GM23338 (cell line): ENCODE results near the gene IRAK2. TPM values are rescaled to one million over a fixed set of nuclear protein-coding genes. Genes with fewer than 3 reads are reported as not detected.

Source experiments
- ATAC-seq: fragments of 200-7000 bp; cut with Tn5 transposase; 3 replicates; pipeline ENCODE4 v1.9.1; 2020
- DNase-seq: peaks from one replicate; pipeline ENCODE4 v3.0.0-alpha.2; 2015; ENCODE audit warnings: low spot score
- H2AFZ ChIP-seq: fragments of 200-600 bp; sonication (generic); 2 replicates; pipeline ENCODE4 v1.8.0; 2016; ENCODE audit warnings: antibody characterized with exemption, mild to moderate bottlenecking, moderate library complexity
- H3F3A ChIP-seq: fragments of 200-600 bp; sonication (generic); replicated peaks from 2 replicates; pipeline ENCODE4 v1.8.0; 2017; ENCODE audit warnings: antibody characterized with exemption, mixed run types, low read depth
- H3K27ac ChIP-seq: fragments of 200-600 bp; sonication (generic); 2 replicates; pipeline ENCODE4 v1.6.1; 2016; ENCODE audit warnings: low read depth
- H3K27me3 ChIP-seq: fragments of 200-600 bp; sonication (generic); 2 replicates; pipeline ENCODE4 v1.8.0; 2016; ENCODE audit warnings: mild to moderate bottlenecking, mixed run types, moderate library complexity; ENCODE audit not compliant: insufficient read depth
- H3K36me3 ChIP-seq: fragments of 200-600 bp; sonication (generic); 2 replicates; pipeline ENCODE4 v1.8.0; 2016; ENCODE audit warnings: mild to moderate bottlenecking; ENCODE audit not compliant: insufficient read depth
- H3K4me1 ChIP-seq: fragments of 200-600 bp; sonication (generic); 2 replicates; pipeline ENCODE4 v1.8.0; 2016; ENCODE audit warnings: mild to moderate bottlenecking, moderate library complexity; ENCODE audit not compliant: insufficient read depth
- H3K4me2 ChIP-seq: fragments of 200-600 bp; sonication (generic); 2 replicates; pipeline ENCODE4 v1.7.1; 2017; ENCODE audit warnings: mixed run types
- H3K4me3 ChIP-seq: fragments of 200-600 bp; sonication (generic); 2 replicates; pipeline ENCODE4 v1.6.1; 2016; ENCODE audit warnings: mixed run types
- H3K79me2 ChIP-seq: fragments of 200-600 bp; sonication (generic); replicated peaks from 2 replicates; pipeline ENCODE4 v1.8.0; 2017; ENCODE audit warnings: mild to moderate bottlenecking; ENCODE audit not compliant: insufficient read depth
- H3K9me2 ChIP-seq: fragments of 200-600 bp; sonication (generic); 2 replicates; pipeline ENCODE4 v1.8.0; 2017; ENCODE audit not compliant: insufficient read depth
- H4K20me1 ChIP-seq: fragments of 200-600 bp; sonication (generic); replicated peaks from 2 replicates; pipeline ENCODE4 v1.8.0; 2017; ENCODE audit warnings: mild to moderate bottlenecking; ENCODE audit not compliant: insufficient read depth
- H3K27ac Mint-ChIP-seq: 2 replicates; pipeline ENCODE4 v1.8.0; 2020; ENCODE audit warnings: inconsistent platforms, mild to moderate bottlenecking, moderate library complexity, mixed read lengths
- H3K27me3 Mint-ChIP-seq: 3 replicates; pipeline ENCODE4 v1.8.0; 2022; ENCODE audit warnings: low read depth, mild to moderate bottlenecking, moderate library complexity, mixed read lengths, inconsistent platforms; ENCODE audit not compliant: insufficient read depth, poor library complexity
- H3K36me3 Mint-ChIP-seq: 3 replicates; pipeline ENCODE4 v1.8.0; 2021; ENCODE audit warnings: low read depth, mild to moderate bottlenecking, inconsistent platforms, moderate library complexity, mixed read lengths
- H3K4me1 Mint-ChIP-seq: 3 replicates; pipeline ENCODE4 v1.8.0; 2020; ENCODE audit warnings: mild to moderate bottlenecking, inconsistent platforms, mixed read lengths
- H3K4me3 Mint-ChIP-seq: 3 replicates; pipeline ENCODE4 v1.8.0; 2021; ENCODE audit warnings: moderate library complexity, mild to moderate bottlenecking, inconsistent platforms, mixed read lengths
- H3K9me3 Mint-ChIP-seq: 3 replicates; pipeline ENCODE4 v1.8.0; 2020; ENCODE audit warnings: moderate library complexity, mild to moderate bottlenecking, inconsistent platforms, mixed read lengths
- EZH2 ChIP-seq: fragments of 200-600 bp; sonication (generic); IDR thresholded peaks from one replicate; pipeline ENCODE4 v1.8.0; 2017; ENCODE audit warnings: antibody characterized with exemption, mild to moderate bottlenecking, low read depth; ENCODE audit not compliant: unreplicated experiment
- JUNB ChIP-seq: IDR thresholded peaks from one replicate; pipeline ENCODE4 v1.6.1; 2016; ENCODE audit warnings: antibody characterized with exemption; ENCODE audit not compliant: unreplicated experiment
- NANOG ChIP-seq: IDR thresholded peaks from 2 replicates; pipeline ENCODE4 v1.6.1; 2016; ENCODE audit warnings: antibody characterized with exemption, borderline replicate concordance
- POLR2AphosphoS5 ChIP-seq: IDR thresholded peaks from 2 replicates; pipeline ENCODE4 v1.6.1; 2016; ENCODE audit warnings: antibody characterized with exemption, low read depth
- STAT1 ChIP-seq: IDR thresholded peaks from one replicate; pipeline ENCODE4 v1.6.1; 2016; ENCODE audit warnings: antibody characterized with exemption; ENCODE audit not compliant: unreplicated experiment
- ZNF331 ChIP-seq: fragments of 250-450 bp; sonication (Bioruptor Pico); IDR thresholded peaks from 2 replicates; pipeline ENCODE4 v1.5.0; 2020; ENCODE audit warnings: low read depth, mild to moderate bottlenecking, moderate library complexity
- polyA plus RNA-seq: library from polyadenylated mRNA; unstranded; fragments of >200 nt; fragmentation: Nextera tagmentation; extraction: Ambion mirVana; gene quantifications from 2 replicates; pipeline ENCODE4 v1.2.1, GENCODE V29; 2016
- total RNA-seq: library from RNA; depleted of rRNA; stranded (reverse); fragments of >200 nt; shearing (Covaris generic); gene quantifications from 2 replicates; pipeline ENCODE4 v1.2.3, GENCODE V29; 2014
- TF ChIP-seq, protein P1 (sequence below), 2 experiments: fragments of 200-600 bp in 1 of 2; sonication (generic) in 1 of 2; conservative IDR thresholded peaks; 2 replicates each; pipeline versions ENCODE4 v1.5.1 to v1.6.1; 2016 to 2017; ENCODE audit warnings: antibody characterized with exemption in 2 of 2, low read depth in 2 of 2, mild to moderate bottlenecking in 2 of 2, moderate library complexity in 1 of 2
- TF ChIP-seq, protein P2 (sequence below): IDR thresholded peaks from one replicate; pipeline ENCODE4 v1.6.1; 2018; ENCODE audit warnings: antibody characterized with exemption; ENCODE audit not compliant: unreplicated experiment
- TF ChIP-seq, protein P3 (sequence below): fragments of 250-450 bp; sonication (Bioruptor Pico); IDR thresholded peaks from 2 replicates; pipeline ENCODE4 v1.5.0; 2020; ENCODE audit warnings: mild to moderate bottlenecking, moderate library complexity

The IRAK2 gene
- total and polyA plus RNA-seq, 2 experiments from 2014 or later, result 0.37 to 1.4 TPM

DNA sequence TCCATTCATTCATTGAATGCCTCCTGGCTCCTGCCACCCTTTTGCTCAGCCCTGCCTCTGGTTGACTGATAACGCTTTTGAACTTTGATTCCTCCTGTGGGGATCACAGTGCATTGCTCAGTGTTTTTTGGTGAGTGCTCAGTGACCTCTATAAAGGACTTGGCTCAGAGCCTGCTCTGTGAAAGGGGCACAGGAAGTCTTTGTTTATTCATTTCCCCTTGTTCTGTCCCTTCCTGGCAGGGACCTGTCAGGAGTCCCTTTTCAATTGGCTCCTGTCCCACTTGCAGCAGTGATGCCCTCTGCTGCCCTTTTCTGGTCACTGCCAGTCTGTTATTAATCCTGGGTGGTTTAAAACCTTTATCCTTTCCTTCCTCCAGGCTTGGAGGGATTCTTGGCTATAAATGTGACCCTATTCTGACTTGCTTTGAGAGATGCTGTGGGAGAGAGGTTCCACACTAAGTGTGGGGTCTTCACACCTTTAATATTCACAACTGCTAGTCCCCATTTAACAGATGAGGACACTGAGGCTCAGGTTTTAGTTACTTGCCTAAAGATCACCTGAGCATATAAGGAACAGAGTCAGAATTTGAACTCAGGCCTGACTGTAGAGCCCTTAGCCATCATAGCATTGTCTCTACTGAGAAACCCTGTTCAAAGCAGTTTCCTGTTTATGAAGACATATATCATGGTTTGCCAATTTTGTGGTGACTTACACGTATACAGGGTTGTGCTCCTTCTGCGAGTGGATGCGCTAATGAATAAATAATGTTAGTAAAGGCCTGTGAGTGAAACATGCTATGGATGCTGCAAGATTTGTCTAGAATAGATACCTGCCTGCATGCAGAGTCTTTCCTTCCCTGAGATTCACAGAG is 60.3 kb downstream of the IRAK2 start:
- Histone ChIP-seq H3K9me2 (no peaks in the 10 kb centered on the region), H3K27ac (peak overlapping the region; percentile 87; the same call in 1 of the 2 replicates), H3K4me1 (peaks cover 13% of the 10 kb centered on the region), H3K27me3 (no peaks in the 10 kb centered on the region), H4K20me1 (no peaks in the 10 kb centered on the region), H2AFZ (no peak overlapping the region), H3K4me3 (no peak overlapping the region), H3K4me2 (peak overlapping the region; percentile 73), H3K36me3 (no peaks in the 10 kb centered on the region), H3F3A (peaks cover 6% of the 10 kb centered on the region), H3K79me2 (no peaks in the 10 kb centered on the region)
- peaks cover 10% of the 10 kb centered on the region for H3K36me3 Mint-ChIP-seq
- peaks cover 24% of the 10 kb centered on the region for H3K4me1 Mint-ChIP-seq
- H3K4me3 Mint-ChIP-seq, result peak overlapping the region; percentile 19; the same call in 1 of the 3 replicates
- DNase-seq, result peak; percentile 87
- no peak for TF ChIP-seq ZNF331 (CRISPR knock-in tag)
- TF ChIP-seq, protein P1, sequence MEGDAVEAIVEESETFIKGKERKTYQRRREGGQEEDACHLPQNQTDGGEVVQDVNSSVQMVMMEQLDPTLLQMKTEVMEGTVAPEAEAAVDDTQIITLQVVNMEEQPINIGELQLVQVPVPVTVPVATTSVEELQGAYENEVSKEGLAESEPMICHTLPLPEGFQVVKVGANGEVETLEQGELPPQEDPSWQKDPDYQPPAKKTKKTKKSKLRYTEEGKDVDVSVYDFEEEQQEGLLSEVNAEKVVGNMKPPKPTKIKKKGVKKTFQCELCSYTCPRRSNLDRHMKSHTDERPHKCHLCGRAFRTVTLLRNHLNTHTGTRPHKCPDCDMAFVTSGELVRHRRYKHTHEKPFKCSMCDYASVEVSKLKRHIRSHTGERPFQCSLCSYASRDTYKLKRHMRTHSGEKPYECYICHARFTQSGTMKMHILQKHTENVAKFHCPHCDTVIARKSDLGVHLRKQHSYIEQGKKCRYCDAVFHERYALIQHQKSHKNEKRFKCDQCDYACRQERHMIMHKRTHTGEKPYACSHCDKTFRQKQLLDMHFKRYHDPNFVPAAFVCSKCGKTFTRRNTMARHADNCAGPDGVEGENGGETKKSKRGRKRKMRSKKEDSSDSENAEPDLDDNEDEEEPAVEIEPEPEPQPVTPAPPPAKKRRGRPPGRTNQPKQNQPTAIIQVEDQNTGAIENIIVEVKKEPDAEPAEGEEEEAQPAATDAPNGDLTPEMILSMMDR (conservative IDR thresholded peaks at IDR 0.05; ENCODE audit: low read depth in 2 of 2), result peak; percentile 88 to 89
- H3K27me3 Mint-ChIP-seq, result peaks cover 17% of the 10 kb centered on the region
- peak; percentile 66 for ATAC-seq
- peak overlapping the region; percentile 36 for H3K27ac Mint-ChIP-seq
- H3K9me3 Mint-ChIP-seq, result peaks cover 2% of the 10 kb centered on the region; the same call in 2 of the 3 replicates

DNA sequence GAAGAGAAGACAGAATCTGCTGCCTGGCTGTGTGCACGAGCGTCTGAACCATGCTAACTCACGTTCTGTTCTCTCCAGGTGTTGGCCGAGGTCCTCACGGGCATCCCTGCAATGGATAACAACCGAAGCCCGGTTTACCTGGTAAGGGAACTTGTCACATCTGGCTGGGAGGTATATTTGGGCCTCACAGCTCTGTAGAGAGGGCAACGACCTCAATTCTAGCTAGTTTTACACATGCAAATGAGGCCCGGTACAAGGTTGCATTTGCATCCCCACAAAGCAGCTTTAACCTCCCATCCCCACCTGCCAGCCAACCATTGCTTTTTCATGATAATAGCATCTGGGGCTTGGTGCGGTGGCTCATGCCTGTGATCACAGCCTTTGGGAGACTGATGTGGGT is 61.6 kb downstream of the IRAK2 start:
- H3K9me3 Mint-ChIP-seq, result peaks cover 2% of the 10 kb centered on the region; the same call in 2 of the 3 replicates
- H3K4me3 Mint-ChIP-seq, result peak overlapping the region; percentile 62
- peaks cover 13% of the 10 kb centered on the region for H3K4me1 ChIP-seq
- no peak overlapping the region for H2AFZ ChIP-seq
- H4K20me1 ChIP-seq, result no peaks in the 10 kb centered on the region
- H3K27me3 ChIP-seq, result no peaks in the 10 kb centered on the region
- peak overlapping the region; percentile 73 for H3K4me2 ChIP-seq
- peaks cover 19% of the 10 kb centered on the region for H3K4me1 Mint-ChIP-seq
- H3K4me3 ChIP-seq, result peak overlapping the region; percentile 39
- H3K27ac Mint-ChIP-seq, result peak overlapping the region; percentile 97
- no peaks in the 10 kb centered on the region for H3K79me2 ChIP-seq
- H3K27me3 Mint-ChIP-seq, result peaks cover 14% of the 10 kb centered on the region
- H3F3A ChIP-seq, result peaks cover 6% of the 10 kb centered on the region
- peak; percentile 98 for ATAC-seq
- no peaks in the 10 kb centered on the region for H3K36me3 ChIP-seq
- H3K36me3 Mint-ChIP-seq, result peaks cover 10% of the 10 kb centered on the region
- peak overlapping the region; percentile 87 for H3K27ac ChIP-seq
- H3K9me2 ChIP-seq, result no peaks in the 10 kb centered on the region
- peak; percentile 97 for DNase-seq
- no peak for TF ChIP-seq STAT1
- 0 out of 2 replicates have a peak, but pooled peaks have one; percentile 17 for TF ChIP-seq POLR2AphosphoS5
- no peak for TF ChIP-seq JUNB
- TF ChIP-seq, protein P2, sequence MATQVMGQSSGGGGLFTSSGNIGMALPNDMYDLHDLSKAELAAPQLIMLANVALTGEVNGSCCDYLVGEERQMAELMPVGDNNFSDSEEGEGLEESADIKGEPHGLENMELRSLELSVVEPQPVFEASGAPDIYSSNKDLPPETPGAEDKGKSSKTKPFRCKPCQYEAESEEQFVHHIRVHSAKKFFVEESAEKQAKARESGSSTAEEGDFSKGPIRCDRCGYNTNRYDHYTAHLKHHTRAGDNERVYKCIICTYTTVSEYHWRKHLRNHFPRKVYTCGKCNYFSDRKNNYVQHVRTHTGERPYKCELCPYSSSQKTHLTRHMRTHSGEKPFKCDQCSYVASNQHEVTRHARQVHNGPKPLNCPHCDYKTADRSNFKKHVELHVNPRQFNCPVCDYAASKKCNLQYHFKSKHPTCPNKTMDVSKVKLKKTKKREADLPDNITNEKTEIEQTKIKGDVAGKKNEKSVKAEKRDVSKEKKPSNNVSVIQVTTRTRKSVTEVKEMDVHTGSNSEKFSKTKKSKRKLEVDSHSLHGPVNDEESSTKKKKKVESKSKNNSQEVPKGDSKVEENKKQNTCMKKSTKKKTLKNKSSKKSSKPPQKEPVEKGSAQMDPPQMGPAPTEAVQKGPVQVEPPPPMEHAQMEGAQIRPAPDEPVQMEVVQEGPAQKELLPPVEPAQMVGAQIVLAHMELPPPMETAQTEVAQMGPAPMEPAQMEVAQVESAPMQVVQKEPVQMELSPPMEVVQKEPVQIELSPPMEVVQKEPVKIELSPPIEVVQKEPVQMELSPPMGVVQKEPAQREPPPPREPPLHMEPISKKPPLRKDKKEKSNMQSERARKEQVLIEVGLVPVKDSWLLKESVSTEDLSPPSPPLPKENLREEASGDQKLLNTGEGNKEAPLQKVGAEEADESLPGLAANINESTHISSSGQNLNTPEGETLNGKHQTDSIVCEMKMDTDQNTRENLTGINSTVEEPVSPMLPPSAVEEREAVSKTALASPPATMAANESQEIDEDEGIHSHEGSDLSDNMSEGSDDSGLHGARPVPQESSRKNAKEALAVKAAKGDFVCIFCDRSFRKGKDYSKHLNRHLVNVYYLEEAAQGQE, result no peak
- TF ChIP-seq EZH2, result no peak
- TF ChIP-seq, protein P3, sequence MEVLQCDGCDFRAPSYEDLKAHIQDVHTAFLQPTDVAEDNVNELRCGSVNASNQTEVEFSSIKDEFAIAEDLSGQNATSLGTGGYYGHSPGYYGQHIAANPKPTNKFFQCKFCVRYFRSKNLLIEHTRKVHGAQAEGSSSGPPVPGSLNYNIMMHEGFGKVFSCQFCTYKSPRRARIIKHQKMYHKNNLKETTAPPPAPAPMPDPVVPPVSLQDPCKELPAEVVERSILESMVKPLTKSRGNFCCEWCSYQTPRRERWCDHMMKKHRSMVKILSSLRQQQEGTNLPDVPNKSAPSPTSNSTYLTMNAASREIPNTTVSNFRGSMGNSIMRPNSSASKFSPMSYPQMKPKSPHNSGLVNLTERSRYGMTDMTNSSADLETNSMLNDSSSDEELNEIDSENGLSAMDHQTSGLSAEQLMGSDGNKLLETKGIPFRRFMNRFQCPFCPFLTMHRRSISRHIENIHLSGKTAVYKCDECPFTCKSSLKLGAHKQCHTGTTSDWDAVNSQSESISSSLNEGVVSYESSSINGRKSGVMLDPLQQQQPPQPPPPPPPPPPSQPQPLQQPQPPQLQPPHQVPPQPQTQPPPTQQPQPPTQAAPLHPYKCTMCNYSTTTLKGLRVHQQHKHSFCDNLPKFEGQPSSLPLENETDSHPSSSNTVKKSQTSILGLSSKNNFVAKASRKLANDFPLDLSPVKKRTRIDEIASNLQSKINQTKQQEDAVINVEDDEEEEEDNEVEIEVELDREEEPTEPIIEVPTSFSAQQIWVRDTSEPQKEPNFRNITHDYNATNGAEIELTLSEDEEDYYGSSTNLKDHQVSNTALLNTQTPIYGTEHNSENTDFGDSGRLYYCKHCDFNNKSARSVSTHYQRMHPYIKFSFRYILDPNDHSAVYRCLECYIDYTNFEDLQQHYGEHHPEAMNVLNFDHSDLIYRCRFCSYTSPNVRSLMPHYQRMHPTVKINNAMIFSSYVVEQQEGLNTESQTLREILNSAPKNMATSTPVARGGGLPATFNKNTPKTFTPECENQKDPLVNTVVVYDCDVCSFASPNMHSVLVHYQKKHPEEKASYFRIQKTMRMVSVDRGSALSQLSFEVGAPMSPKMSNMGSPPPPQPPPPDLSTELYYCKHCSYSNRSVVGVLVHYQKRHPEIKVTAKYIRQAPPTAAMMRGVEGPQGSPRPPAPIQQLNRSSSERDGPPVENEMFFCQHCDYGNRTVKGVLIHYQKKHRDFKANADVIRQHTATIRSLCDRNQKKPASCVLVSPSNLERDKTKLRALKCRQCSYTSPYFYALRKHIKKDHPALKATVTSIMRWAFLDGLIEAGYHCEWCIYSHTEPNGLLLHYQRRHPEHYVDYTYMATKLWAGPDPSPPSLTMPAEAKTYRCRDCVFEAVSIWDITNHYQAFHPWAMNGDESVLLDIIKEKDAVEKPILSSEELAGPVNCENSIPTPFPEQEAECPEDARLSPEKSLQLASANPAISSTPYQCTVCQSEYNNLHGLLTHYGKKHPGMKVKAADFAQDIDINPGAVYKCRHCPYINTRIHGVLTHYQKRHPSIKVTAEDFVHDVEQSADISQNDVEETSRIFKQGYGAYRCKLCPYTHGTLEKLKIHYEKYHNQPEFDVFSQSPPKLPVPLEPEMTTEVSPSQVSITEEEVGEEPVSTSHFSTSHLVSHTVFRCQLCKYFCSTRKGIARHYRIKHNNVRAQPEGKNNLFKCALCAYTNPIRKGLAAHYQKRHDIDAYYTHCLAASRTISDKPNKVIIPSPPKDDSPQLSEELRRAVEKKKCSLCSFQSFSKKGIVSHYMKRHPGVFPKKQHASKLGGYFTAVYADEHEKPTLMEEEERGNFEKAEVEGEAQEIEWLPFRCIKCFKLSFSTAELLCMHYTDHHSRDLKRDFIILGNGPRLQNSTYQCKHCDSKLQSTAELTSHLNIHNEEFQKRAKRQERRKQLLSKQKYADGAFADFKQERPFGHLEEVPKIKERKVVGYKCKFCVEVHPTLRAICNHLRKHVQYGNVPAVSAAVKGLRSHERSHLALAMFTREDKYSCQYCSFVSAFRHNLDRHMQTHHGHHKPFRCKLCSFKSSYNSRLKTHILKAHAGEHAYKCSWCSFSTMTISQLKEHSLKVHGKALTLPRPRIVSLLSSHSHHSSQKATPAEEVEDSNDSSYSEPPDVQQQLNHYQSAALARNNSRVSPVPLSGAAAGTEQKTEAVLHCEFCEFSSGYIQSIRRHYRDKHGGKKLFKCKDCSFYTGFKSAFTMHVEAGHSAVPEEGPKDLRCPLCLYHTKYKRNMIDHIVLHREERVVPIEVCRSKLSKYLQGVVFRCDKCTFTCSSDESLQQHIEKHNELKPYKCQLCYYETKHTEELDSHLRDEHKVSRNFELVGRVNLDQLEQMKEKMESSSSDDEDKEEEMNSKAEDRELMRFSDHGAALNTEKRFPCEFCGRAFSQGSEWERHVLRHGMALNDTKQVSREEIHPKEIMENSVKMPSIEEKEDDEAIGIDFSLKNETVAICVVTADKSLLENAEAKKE (CRISPR knock-in tag), result no peak
- 0 out of 2 replicates have a peak, but pooled peaks have one; percentile 46 for TF ChIP-seq NANOG
